ENCODE measurements around the gene TARBP1.
"Not testable (repeated sequence)": the region's sequence is repeated elsewhere in the genome, so short reads cannot be mapped to it uniquely, and the experiment has no call there.

The TARBP1 gene

DNA sequence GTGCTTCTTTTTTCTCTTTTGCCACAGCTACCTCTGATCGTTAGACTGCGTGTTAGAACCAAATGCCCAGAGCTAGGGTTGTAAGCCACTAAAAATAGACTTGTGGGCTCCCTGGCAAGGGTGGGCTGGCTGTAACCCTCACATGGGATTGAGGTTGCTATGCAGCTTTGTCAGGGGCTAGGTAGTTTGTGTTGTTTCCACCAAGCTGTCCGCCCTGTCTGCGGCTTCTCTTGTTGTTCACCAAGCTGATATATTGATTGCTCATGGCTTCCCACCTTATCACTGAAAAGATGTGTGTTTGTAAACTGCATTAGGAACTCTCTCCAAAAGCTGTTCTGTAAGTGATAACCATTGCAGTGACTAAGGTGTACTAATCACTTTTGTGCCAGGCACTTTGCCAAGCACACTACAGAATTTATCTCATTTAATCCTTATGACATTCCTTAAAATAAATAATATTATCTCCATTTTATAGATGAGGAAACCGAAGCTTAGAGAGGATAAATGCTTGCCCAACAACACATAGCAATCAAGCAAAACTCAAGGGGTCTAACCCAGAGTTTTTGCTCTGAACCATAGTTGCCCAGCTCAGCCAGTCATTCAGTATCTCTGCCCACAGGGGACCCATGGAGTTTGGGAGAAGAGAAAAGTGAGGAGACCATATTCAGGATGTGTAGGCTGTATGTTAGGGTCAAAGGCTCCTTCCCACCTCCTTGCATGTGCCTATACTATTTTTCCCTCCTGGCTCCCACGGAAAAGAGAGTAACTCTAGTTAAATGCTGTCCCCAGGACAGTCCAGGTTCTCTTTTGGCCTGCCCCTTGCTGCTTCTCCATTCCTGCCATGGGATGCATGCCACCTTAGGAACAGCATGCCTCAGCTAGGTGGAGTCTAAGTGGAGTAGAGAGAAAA is 42.2 kb upstream of the TARBP1 start:
- DNase-seq (ENCODE audit: low read depth, low spot score) = no peak
- H3K4me3 ChIP-seq (ENCODE audit: low read depth, low read length) = no peak overlapping the region
- TF ChIP-seq, protein P1, sequence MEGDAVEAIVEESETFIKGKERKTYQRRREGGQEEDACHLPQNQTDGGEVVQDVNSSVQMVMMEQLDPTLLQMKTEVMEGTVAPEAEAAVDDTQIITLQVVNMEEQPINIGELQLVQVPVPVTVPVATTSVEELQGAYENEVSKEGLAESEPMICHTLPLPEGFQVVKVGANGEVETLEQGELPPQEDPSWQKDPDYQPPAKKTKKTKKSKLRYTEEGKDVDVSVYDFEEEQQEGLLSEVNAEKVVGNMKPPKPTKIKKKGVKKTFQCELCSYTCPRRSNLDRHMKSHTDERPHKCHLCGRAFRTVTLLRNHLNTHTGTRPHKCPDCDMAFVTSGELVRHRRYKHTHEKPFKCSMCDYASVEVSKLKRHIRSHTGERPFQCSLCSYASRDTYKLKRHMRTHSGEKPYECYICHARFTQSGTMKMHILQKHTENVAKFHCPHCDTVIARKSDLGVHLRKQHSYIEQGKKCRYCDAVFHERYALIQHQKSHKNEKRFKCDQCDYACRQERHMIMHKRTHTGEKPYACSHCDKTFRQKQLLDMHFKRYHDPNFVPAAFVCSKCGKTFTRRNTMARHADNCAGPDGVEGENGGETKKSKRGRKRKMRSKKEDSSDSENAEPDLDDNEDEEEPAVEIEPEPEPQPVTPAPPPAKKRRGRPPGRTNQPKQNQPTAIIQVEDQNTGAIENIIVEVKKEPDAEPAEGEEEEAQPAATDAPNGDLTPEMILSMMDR (IDR thresholded peaks at IDR 0.05; ENCODE audit: low read depth, low read length) = no peak
- in situ Hi-C loops (cut with HindIII; ENCODE audit: low sequenced_read_pairs) = no loop called here

DNA sequence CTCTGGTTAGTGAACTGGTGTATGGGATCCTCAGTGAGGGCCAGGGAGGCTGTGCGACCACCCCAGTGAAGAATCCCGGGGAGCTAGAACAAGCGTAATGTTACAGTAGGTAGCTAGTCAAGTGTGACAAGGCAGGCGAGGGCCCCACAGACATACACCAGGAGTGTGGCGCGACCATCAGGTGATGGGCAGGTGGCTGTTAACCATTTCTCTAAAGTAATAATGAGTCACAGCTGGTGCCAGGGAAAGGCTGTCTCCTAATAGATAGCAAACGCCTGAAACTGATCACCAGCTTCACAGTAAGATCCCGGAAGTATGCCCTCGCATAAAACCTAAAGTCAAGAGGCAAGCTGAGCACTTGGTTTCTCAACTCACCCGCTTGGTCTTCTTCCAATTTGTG is 40.5 kb upstream of the TARBP1 start:
- H3K4me3 ChIP-seq (ENCODE audit: low read depth, low read length) = no peak overlapping the region
- TF ChIP-seq, protein P1 (IDR thresholded peaks at IDR 0.05; ENCODE audit: low read depth, low read length) = no peak
- in situ Hi-C loops (cut with HindIII; ENCODE audit: low sequenced_read_pairs) = no loop called here
- DNase-seq (ENCODE audit: low read depth, low spot score) = no peak

DNA sequence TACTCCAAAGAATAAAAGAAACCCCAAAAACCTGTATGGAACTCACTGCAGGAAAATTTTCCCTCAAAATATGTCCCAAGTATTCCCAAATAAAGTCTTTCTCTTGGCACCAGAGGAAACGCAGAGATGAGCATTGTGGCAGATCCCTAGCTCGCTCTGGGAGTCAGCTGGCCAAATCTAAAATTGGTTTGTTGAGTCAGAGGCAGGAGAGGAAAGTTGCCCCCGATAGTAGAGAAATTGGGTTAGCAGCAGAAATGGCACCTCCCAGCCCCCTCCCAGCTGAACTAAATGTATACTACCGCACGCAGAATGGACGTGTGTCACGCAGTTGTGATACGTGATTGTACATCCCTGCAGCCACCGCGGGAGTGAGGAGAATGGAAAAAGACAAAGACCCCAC is 39.9 kb upstream of the TARBP1 start:
- in situ Hi-C loops (cut with HindIII; ENCODE audit: low sequenced_read_pairs) = no loop called here
- TF ChIP-seq, protein P1 (IDR thresholded peaks at IDR 0.05; ENCODE audit: low read depth, low read length) = no peak
- H3K4me3 ChIP-seq (ENCODE audit: low read depth, low read length) = no peak overlapping the region
- no peak for DNase-seq (ENCODE audit: low read depth, low spot score)

DNA sequence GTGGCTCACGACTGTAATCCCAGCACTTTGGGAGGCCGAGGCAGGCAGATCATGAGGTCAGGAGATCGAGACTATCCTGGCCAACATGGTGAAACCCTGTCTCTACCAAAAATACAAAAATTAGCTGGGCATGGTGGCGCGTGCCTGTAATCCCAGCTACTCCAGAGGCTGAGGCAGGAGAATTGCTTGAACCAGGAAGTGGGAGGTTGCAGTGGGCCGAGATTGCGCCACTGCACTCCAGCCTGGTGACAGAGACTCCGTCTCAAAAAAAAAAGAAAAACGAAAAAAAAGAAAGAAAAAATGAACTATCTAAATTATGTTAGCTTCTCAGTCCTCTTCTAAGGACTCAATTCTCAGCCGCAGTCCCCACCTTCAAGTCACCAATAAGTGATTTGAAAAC is 39.1 kb upstream of the TARBP1 start:
- DNase-seq (ENCODE audit: low read depth, low spot score); H3K4me3 ChIP-seq (ENCODE audit: low read depth, low read length); in situ Hi-C loops (cut with HindIII; ENCODE audit: low sequenced_read_pairs): not testable (repeated sequence)

DNA sequence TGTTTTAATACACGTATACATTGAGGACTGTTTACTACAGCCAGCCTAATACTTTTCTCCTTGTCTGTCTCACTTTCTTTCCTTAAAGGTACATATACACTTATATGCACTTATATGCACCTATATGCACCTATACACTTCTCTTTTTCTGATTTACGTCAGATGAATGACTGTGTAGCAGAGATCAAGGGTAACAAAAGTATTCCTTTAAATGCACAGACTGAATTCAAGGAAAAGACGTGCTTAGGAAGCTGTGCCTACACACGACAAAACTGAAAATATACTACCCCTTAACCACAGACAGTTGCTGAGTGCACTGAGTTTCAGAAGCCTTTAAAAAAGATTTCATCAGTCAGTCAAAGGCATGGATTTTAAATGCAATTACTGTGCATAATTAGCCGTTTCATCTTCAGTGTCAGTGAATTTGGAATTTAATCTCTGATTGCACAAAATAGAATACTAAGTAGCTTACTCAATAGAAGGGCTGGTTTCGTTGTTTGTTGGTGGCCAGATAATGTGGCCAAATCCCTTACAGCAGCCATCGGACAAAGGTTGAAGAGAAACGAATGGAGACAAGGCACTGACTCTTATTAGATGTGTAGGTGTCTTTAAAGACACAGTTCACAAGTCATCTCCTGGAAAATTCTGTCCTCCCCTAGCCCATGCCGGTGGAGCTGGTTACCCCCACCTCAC is 38.3 kb upstream of the TARBP1 start:
- DNase-seq (ENCODE audit: low read depth, low spot score) = no peak
- in situ Hi-C loops (cut with HindIII; ENCODE audit: low sequenced_read_pairs) = no loop called here
- no peak overlapping the region for H3K4me3 ChIP-seq (ENCODE audit: low read depth, low read length)
- TF ChIP-seq, protein P1 (IDR thresholded peaks at IDR 0.05; ENCODE audit: low read depth, low read length) = no peak

DNA sequence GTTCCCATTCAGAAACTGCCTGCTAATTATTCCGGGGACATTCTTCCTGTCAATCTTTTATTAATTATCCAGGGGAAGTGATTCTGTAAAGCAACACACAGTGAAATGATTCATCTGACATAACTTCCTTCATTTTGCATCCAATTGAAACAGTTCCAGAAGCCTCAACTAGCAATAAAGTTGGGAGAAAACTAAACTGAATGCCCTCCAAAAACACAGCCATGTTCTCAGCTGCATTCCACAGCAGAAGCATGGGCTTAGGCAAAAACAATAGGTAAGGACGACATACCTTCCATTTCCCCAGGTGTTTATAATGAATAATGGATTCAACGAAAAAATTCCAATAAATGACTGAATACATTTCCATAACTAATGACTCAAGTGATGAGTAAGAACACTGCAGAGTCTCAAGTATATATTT is 36.9 kb upstream of the TARBP1 start:
- peak; percentile 87 for DNase-seq (ENCODE audit: low read depth, low spot score)
- no peak overlapping the region for H3K4me3 ChIP-seq (ENCODE audit: low read depth, low read length)

More for the DNA sequence above, 36.9 kb upstream of the TARBP1 start:
- in situ Hi-C loops (cut with HindIII; ENCODE audit: low sequenced_read_pairs) = no loop called here
- TF ChIP-seq, protein P1 (IDR thresholded peaks at IDR 0.05; ENCODE audit: low read depth, low read length) = no peak

Data from astrocyte of the spinal cord (primary cell).